ENCODE results near the gene MTCL1.

MTCL1 gene

DNA sequence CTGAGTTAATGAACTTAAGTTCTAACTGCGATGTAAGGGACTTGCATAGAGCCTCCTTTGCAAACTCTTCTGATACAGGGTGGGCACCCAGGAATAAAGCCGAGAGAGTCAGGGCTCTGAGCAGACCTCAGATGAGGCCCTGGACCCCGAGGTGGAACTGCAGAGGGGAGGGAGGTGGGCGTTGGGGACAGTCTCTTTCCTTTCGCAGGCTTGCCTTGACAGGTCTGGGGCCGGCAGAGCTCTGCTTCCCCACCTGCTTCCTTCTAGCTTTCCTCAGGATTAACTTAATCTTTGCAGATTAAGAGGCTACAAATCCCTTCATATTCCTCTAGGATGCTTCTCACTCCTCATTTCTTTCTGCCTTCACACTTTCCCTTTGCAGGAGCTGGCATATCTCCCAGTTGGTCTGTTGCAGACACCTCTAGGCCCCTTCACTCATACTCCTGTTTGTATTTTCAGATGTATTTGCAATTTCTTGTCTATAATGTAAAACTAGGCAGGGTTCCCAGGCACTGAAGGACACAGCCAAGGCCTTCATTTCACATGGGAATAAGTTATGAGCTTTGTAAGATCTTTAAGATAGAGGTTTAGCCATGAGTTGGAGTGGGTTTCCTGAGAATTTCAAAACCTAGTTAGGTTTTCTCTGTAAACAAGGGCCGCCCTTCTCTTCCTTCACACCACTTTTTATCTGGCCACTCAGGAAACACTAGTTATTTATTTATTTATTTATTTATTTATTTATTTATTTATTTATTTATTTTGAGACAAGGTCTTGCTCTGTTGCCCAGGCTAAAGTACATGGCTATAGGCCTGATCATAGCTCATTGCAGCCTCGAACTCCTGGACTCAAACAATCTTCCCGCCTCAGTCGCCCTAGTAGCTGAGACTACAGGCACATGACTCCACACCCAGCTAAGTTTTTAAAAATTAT is 70.9 kb downstream of the MTCL1 start:
- DNase-seq = no peak

DNA sequence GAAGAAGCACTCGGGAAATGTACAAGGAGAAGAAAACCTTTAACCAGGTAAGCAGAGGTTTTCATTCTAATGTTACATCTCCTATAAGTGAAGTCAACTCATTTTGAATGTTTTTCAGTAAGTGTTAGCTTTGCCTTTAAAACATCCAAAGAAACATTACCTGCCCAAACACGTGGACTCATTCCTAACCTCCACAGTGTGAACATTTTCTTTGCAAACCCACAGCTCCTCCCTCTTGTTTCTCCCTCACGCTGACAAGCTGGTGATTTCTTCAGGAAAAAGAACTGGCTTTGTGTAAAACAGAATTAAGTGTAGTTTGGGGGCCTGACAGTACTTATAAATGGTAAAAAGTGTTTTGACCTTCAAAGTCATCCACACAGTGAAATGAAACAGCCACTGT is 72.5 kb downstream of the MTCL1 start:
- DNase-seq = no peak

- DNase-seq = no peak
Observed at GRCh38 chr18:8778386-8778785, 73.0 kb downstream of the MTCL1 start.

DNA sequence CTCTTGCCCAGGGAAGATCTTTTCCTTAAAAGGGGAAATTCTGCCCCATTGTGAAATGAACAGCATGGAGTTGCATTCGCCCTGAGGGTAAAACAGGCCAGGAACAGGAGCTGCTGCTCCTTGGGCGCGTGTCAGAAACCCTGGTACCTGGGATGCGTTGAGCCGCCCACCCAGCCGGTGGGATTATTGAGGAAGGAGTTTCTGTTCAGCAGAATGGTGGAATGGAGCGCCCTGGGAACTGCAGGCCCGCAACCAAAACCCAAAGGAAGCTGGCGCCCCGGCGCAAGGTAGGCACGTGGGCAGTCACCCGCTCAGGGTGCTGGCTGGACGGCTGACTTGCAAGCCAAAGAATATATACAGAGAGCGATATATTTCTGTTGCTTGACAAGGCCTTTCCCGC is 73.5 kb downstream of the MTCL1 start:
- DNase-seq = no peak

GRCh38 chr18:8779251-8779650 is 73.9 kb downstream of the MTCL1 start:
- no peak for DNase-seq

DNA sequence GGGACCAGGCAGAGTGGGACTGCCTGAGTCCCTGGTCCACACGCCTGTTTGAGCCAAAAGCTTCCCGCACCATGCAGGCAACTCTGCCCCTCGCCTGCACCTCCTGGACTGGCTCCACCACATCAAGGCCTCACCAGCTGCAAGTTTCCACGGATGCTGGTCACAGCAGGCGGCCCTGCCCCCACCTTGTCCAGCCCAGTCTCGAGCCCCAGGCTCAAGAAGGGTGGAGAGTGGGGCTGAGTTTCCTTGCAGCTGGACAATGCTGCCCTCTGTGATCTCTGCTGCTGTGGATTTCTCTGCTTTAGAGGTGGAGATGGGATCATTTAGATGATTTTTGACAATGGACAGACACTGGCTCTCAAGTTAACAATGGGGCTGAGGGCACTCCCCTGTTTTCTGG is 74.9 kb downstream of the MTCL1 start:
- no peak for DNase-seq

DNA sequence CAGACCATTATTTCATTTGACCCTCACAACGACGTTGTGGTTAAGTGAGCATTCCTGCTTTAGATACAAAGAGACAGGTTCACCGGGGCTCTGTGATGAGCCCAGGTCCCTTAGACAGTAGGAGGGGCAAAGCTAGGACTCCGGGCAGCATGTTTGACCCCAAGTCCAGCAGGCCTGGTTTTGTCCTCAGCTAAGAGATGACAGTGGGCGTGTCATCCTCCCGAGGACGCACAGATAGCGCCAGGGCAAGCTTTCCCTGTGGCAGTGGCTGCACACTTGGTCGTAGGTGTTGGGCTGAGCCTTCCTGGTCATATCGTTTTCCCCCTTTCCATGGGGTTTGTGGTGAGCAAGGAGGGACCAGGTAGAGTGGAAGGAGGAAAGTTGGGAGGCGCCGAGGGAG is 76.3 kb downstream of the MTCL1 start:
- DNase-seq = no peak

DNA sequence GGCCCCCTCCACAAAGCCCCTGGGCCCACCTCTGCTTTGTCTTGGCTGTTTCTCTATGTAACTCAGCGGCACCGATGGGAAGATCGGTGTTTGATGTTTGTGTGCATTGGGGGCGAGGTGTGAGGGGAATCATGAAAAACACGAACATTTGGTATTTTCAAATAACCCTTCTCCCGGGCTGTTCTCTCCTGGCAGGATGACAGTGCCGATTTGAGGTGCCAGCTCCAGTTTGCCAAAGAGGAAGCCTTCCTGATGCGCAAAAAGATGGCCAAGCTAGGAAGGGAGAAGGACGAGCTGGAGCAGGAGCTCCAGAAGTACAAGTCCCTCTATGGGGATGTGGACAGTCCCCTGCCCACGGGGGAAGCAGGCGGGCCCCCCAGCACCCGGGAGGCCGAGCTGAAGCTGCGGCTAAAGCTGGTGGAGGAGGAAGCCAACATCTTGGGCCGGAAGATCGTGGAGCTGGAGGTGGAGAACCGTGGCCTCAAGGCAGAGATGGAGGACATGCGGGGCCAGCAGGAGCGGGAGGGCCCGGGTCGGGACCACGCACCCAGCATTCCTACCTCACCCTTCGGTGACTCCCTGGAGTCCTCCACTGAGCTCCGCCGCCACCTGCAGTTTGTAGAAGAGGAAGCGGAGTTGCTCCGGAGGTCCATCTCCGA is 78.1 kb downstream of the MTCL1 start:
- no peak for DNase-seq

GRCh38 chr18:8783994-8784530 is 78.7 kb downstream of the MTCL1 start:
- no peak for DNase-seq

GRCh38 chr18:8785261-8785660 is 79.9 kb downstream of the MTCL1 start:
- DNase-seq = no peak

DNA sequence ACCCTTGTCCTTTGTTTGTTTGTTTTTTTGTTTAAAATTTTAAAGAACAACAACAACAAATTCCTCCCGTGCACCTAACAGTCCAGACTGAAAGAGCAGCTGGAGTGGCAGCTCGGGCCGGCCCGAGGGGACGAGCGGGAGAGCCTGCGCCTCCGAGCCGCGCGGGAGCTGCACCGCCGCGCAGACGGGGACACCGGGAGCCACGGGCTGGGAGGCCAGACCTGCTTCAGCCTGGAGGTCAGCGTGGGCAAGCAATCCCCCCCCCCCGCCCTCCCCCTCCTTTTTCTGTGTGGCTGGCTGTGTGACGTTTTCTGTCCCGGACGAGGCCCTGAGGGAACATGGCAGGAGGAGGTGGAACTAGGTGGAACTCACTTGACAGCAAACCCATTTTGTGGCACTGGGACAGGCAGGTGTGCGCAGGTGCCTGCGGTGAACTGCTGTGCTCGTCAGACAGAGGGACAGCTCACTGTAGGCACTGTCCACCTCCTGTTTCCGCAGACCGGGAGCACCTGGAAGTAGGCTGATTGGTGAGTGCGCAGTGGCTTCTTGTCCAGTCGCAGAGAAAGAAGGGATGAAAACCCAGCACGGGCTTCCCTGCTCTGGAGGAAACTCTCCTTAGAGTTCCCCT is 80.6 kb downstream of the MTCL1 start:
- no peak for DNase-seq

- DNase-seq = no peak
Observed at GRCh38 chr18:8786483-8787370, 81.4 kb downstream of the MTCL1 start.

DNA sequence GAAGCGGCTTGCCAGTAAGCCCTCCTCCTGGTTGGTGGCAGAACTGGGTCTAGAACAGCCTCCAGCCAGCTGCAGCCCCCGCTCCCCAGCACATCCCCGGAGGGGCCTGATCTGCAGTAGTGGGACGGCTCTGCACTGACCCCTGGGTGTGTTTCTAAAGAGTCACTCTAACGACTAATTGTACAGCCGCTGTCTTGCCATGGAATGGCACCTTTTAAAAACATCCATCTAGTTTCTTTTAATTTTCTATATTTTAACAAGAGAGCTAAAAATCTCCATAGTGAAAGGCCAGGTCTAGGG is 82.0 kb downstream of the MTCL1 start:
- no peak for DNase-seq

- no peak for DNase-seq
Observed at GRCh38 chr18:8787794-8788193, 82.4 kb downstream of the MTCL1 start.

DNA sequence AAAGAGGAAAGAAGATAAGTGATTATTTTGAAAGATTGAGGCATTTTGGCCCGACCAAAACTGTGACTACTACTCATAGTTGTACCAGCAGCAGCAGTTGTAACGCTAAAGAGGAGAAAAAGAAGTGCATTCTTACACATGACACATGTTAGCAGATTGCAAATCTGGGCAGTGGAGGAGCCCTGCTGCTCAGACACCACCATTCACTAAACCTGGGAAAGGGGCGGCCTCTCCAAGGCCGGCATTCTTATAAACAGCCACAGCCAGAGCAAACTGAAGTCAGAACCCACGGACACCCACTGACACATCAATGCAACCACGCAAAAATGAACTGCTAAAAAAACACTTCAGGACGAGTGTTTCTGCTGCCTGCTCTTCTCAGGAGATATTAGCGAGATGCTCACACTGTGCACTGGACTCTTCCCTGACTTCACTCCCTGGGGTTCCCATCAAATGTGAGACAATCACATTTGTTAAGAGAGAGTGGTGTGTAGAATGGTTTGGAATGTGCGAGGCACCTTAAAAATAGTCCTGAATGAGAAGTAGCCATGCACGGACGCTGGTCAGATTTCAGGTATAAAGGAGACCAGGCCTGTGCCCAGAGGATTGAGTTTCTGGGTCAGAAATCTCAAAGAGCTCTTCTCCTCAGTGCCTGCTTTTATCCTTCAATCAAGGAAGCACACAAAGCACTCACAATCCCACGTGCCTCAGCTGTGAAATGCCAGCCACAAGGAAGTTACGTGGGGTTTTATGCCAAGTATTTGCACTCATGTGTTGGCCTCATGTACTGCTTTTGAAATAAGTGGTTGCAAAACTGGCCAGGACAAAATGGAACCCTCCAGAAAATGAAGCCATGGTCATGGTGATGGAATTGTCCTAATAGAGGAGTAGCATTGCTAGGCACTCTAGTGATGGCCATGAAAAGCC is 83.4 kb downstream of the MTCL1 start:
- DNase-seq = no peak

- DNase-seq = no peak
Observed at GRCh38 chr18:8791171-8791651, 85.9 kb downstream of the MTCL1 start.

DNA sequence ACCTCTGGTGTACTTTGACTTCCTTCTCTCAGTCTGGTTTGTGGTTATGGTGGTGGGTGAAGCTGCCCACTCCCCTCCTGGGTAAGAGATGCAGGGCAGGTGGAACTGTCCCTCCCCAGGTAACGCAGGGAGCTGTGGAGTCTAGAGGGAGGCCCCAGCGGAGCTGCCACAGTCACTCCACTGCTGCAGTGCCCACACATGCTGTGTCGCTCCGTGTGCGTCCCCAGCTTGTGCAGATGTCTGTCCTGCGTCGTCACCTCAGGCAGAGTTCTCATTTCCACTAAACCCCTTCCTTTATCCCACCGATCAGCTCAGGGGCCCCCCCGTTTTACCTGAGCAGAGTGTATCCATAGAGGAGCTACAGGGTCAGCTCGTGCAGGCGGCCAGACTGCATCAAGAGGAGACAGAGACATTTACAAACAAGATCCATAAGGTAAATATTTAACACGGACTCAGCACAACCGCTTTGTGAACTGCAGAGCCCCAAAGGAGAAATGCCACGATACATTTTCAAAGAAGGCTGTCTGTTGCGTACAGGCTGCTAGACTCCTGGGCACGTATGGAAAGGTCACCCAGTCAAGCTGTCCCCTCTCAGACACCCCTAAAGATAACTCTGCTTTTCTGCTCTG is 87.4 kb downstream of the MTCL1 start:
- DNase-seq = no peak

DNA sequence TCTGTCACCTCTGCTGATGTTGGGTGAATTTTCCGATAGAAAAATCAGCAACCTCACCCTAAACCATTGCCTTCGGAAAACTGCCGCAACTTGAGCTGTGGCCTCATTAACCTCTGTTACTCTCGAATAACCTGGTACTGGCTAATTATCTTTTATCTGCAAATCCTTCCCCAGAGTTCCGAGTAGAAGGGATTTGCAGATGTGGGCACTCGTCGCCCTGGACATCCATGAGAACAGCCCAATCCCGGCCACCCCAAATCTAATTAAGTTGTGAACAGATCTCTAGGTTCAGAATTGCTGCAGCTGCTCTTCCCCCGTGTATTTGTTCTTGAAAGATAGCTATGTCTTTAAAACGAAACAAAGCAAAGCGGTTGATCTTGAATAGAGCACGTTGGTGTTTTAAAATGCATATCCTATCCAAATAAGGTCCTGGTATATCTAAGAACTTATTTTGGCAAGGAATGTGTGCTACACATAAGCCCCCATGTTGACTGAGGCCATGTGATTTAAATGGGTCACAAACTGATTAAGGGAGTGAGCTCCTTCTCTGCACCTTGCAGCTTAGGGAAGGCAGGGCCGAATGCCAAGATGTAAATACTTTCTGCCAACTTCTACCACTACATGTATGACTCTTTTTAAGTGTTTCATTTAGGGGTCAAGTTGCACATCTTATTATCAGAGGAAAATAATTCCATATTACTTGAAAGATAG is 88.2 kb downstream of the MTCL1 start:
- no peak for DNase-seq

DNA sequence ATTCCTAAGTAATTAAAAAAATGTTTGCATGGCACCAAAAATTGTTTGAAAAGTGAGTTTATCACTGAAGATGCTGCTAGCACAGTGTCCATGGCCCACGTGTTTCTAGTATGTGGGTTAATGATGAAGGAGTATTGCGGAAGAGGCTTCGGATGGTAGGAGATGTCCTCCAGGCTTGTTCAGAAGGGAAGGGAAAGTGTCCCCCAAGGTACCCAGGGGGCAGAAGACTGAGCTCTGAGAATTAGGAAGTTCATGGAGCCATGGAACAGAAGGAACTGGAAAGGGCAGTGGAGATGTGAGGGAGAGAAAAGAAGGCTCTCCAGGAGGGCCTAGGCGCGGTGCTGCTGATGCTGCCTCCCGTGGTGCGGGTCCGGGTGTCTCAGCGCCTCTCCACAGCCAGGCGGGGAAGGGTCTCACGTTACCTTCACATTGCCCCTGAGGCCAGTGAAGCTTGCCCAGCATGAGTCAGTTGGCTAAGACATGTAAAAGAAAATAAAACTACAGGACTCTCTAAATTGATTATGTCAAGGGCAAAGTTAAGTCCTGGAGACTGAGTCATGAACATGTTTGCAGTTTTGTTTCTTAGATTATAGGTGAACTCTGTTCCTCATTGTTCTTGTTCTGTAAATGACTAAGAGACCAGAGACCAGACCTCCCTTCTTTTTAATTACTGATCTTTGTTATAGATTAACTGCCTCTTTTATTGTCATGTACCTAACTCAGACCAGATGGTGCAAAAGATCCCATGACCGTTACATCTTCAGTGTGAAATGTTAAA is 89.0 kb downstream of the MTCL1 start:
- no peak for DNase-seq

GRCh38 chr18:8794934-8795280 is 89.6 kb downstream of the MTCL1 start:
- DNase-seq = no peak
